ENCODE measurements around the gene CMTM8.

DNA sequence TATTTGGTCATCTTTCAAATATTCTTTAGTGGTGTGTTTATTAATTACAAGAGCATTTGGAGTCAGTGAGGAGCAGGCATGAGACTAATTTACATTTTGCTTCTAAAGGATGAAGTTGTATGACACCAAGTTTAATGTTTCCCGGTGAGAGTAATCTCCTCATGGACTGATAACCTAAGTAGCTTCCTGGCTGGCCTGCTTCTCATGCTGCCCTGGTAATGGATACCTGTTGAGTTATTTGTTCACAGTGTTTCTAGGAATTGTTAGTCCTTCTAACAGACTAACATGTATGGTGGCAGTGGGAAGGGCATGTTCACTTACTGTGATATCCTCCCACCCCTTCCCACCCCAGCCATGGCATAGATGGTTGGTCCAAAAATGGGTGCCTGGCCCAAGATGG, 83.8 kb downstream of the CMTM8 start:
- no peak for TF ChIP-seq POLR2A (IDR thresholded peaks at IDR 0.05; ENCODE audit: low read depth, low read length)
- TF ChIP-seq TAF1 (IDR thresholded peaks at IDR 0.05; ENCODE audit: low read depth, low read length), result no peak
- no peak for TF ChIP-seq POLR2AphosphoS5 (IDR thresholded peaks at IDR 0.05; ENCODE audit: low read depth, low read length)
- TF ChIP-seq PAX5 (IDR thresholded peaks at IDR 0.05; ENCODE audit: insufficient read depth, low read length, severe bottlenecking), result no peak
- TF ChIP-seq SPI1 (IDR thresholded peaks at IDR 0.05; ENCODE audit: low read depth, low read length), result no peak
- TF ChIP-seq POU2F2 (IDR thresholded peaks at IDR 0.05; ENCODE audit: low read depth, low read length), result no peak

Data from GM12891 (cell line).